ENCODE data around the gene ATP5MG.

ATP5MG gene

GRCh38 chr11:118373871-118374270 lies 27.5 kb upstream of the ATP5MG start:
- Histone ChIP-seq H3K4me1 (ENCODE audit: control insufficient read depth in 1 of 2, insufficient read depth in 2 of 2, low read length in 2 of 2) (no peaks in the 10 kb centered on the region), H3K79me1 (ENCODE audit: low read length) (no peaks in the 10 kb centered on the region), H4K91ac (ENCODE audit: low read depth, low read length) (no peak overlapping the region), H3K23ac (ENCODE audit: low read length) (no peak overlapping the region), H3K18ac (ENCODE audit: low read length) (no peak overlapping the region), H2BK12ac (ENCODE audit: low read length) (no peak overlapping the region), H3K79me2 (ENCODE audit: control insufficient read depth, insufficient read depth, low read length, poor library complexity) (no peaks in the 10 kb centered on the region), H2AK5ac (ENCODE audit: low read length) (no peak overlapping the region), H3K14ac (ENCODE audit: low read length) (no peak overlapping the region), H3K9me3 (ENCODE audit: insufficient read depth, low read depth, low read length) (no peaks in the 10 kb centered on the region), H3K27ac (ENCODE audit: low read depth, low read length) (no peak overlapping the region), H4K8ac (ENCODE audit: low read depth, low read length) (no peak overlapping the region), H2BK5ac (ENCODE audit: low read depth, low read length, poor library complexity) (no peak overlapping the region), H3K4me3 (ENCODE audit: low read depth, low read length) (no peak overlapping the region), H3K9ac (ENCODE audit: low read length) (no peak overlapping the region), H2AFZ (ENCODE audit: insufficient read depth, low read length, poor library complexity) (no peak overlapping the region), H3K27me3 (ENCODE audit: insufficient read depth, low read length) (no peaks in the 10 kb centered on the region), H4K12ac (ENCODE audit: low read depth, low read length) (no peak overlapping the region), H3K36me3 (ENCODE audit: control insufficient read depth in 1 of 2, insufficient read depth in 2 of 2, low read length in 2 of 2) (peaks cover 18 to 46% of the 10 kb centered on the region in 2 experiments), H3K4me2 (ENCODE audit: low read length) (no peak overlapping the region), H2BK120ac (ENCODE audit: insufficient read depth, low read length, poor library complexity) (no peak overlapping the region), H3K4ac (ENCODE audit: low read depth, low read length) (no peak overlapping the region)
- no CpG with 5 or more reads among the region's 5 CpGs for WGBS (ENCODE audit: extremely low coverage, insufficient coverage, insufficient read length)
- no peak for DNase-seq

DNA sequence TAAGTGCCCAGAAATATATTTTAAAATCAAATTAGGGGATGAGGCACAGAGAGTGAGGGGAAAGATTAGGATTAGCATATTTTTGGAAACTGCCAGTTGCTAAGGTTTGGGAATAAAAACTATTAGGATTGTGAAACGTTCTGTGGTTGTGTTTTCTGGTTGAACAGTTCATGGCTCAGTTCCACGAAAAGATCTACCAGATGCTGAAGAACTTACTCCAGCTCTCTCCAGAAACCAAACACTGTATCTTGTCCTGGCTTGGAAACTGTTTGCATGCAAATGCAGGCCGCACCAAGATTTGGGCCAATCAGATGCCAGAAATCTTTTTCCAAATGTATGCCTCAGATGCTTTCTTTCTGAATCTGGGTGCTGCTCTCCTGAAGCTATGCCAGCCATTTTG lies 26.7 kb upstream of the ATP5MG start:
- Histone ChIP-seq H2AK5ac (ENCODE audit: low read length) (no peak overlapping the region), H3K4me2 (ENCODE audit: low read length) (no peak overlapping the region), H3K79me2 (ENCODE audit: control insufficient read depth, insufficient read depth, low read length, poor library complexity) (no peaks in the 10 kb centered on the region), H3K4me3 (ENCODE audit: low read depth, low read length) (no peak overlapping the region), H3K27ac (ENCODE audit: low read depth, low read length) (no peak overlapping the region), H2BK120ac (ENCODE audit: insufficient read depth, low read length, poor library complexity) (no peak overlapping the region), H2AFZ (ENCODE audit: insufficient read depth, low read length, poor library complexity) (no peak overlapping the region), H3K79me1 (ENCODE audit: low read length) (no peaks in the 10 kb centered on the region), H3K18ac (ENCODE audit: low read length) (no peak overlapping the region), H3K9ac (ENCODE audit: low read length) (no peak overlapping the region), H2BK12ac (ENCODE audit: low read length) (no peak overlapping the region), H4K91ac (ENCODE audit: low read depth, low read length) (no peak overlapping the region), H3K4ac (ENCODE audit: low read depth, low read length) (no peak overlapping the region), H4K8ac (ENCODE audit: low read depth, low read length) (no peak overlapping the region), H2BK5ac (ENCODE audit: low read depth, low read length, poor library complexity) (no peak overlapping the region), H3K14ac (ENCODE audit: low read length) (no peak overlapping the region), H4K12ac (ENCODE audit: low read depth, low read length) (no peak overlapping the region), H3K23ac (ENCODE audit: low read length) (no peak overlapping the region), H3K4me1 (ENCODE audit: control insufficient read depth in 1 of 2, insufficient read depth in 2 of 2, low read length in 2 of 2) (no peaks in the 10 kb centered on the region), H3K27me3 (ENCODE audit: insufficient read depth, low read length) (no peaks in the 10 kb centered on the region), H3K36me3 (ENCODE audit: control insufficient read depth in 1 of 2, insufficient read depth in 2 of 2, low read length in 2 of 2) (peaks cover 16 to 45% of the 10 kb centered on the region in 2 experiments), H3K9me3 (ENCODE audit: insufficient read depth, low read depth, low read length) (no peaks in the 10 kb centered on the region)
- DNase-seq = no peak
- no CpG with 5 or more reads among the region's 3 CpGs for WGBS (ENCODE audit: extremely low coverage, insufficient coverage, insufficient read length)

GRCh38 chr11:118375978-118376377 lies 25.4 kb upstream of the ATP5MG start:
- H4K12ac ChIP-seq (ENCODE audit: low read depth, low read length) = no peak overlapping the region
- no peak overlapping the region for H2BK12ac ChIP-seq (ENCODE audit: low read length)
- no peak overlapping the region for H3K4me3 ChIP-seq (ENCODE audit: low read depth, low read length)
- no peak overlapping the region for H2BK5ac ChIP-seq (ENCODE audit: low read depth, low read length, poor library complexity)
- no peak overlapping the region for H3K18ac ChIP-seq (ENCODE audit: low read length)
- no peak overlapping the region for H2AK5ac ChIP-seq (ENCODE audit: low read length)
- no peak overlapping the region for H4K91ac ChIP-seq (ENCODE audit: low read depth, low read length)
- H3K79me1 ChIP-seq (ENCODE audit: low read length) = no peaks in the 10 kb centered on the region
- H3K9ac ChIP-seq (ENCODE audit: low read length) = no peak overlapping the region
- no peak overlapping the region for H3K4me2 ChIP-seq (ENCODE audit: low read length)
- no peaks in the 10 kb centered on the region for H3K27me3 ChIP-seq (ENCODE audit: insufficient read depth, low read length)
- no peak overlapping the region for H2AFZ ChIP-seq (ENCODE audit: insufficient read depth, low read length, poor library complexity)
- H3K4me1 ChIP-seq (ENCODE audit: control insufficient read depth in 1 of 2, insufficient read depth in 2 of 2, low read length in 2 of 2) = no peaks in the 10 kb centered on the region
- no peak overlapping the region for H3K4ac ChIP-seq (ENCODE audit: low read depth, low read length)
- H3K14ac ChIP-seq (ENCODE audit: low read length) = no peak overlapping the region
- H3K9me3 ChIP-seq (ENCODE audit: insufficient read depth, low read depth, low read length) = no peaks in the 10 kb centered on the region
- H3K79me2 ChIP-seq (ENCODE audit: control insufficient read depth, insufficient read depth, low read length, poor library complexity) = no peaks in the 10 kb centered on the region
- DNase-seq = no peak
- no peak overlapping the region for H2BK120ac ChIP-seq (ENCODE audit: insufficient read depth, low read length, poor library complexity)
- H3K27ac ChIP-seq (ENCODE audit: low read depth, low read length) = no peak overlapping the region
- no peak overlapping the region for H3K23ac ChIP-seq (ENCODE audit: low read length)
- H3K36me3 ChIP-seq (ENCODE audit: control insufficient read depth in 1 of 2, insufficient read depth in 2 of 2, low read length in 2 of 2) = peaks cover 9 to 43% of the 10 kb centered on the region in 2 experiments
- H4K8ac ChIP-seq (ENCODE audit: low read depth, low read length) = no peak overlapping the region

DNA sequence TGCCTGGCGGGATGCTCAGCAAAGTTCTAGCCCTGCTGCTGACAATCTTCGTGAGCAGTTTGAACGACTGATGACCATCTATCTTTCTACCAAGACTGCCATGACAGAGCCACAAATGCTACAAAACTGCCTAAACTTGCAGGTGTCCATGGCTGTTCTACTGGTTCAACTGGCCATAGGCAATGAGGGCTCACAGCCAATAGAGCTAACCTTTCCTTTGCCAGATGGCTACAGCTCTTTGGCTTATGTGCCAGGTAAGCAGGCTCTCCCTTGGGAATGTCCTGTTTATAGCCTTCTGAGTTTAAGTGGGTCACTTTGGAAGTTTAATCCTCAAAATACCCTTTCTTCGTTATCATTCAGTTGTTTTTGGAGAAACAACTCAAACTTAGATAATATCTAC lies 21.9 kb upstream of the ATP5MG start:
- no peak overlapping the region for H4K91ac ChIP-seq (ENCODE audit: low read depth, low read length)
- H4K12ac ChIP-seq (ENCODE audit: low read depth, low read length) = no peak overlapping the region
- no peaks in the 10 kb centered on the region for H3K79me2 ChIP-seq (ENCODE audit: control insufficient read depth, insufficient read depth, low read length, poor library complexity)
- no peak overlapping the region for H3K4me3 ChIP-seq (ENCODE audit: low read depth, low read length)
- H3K4me2 ChIP-seq (ENCODE audit: low read length) = no peak overlapping the region
- H2AFZ ChIP-seq (ENCODE audit: insufficient read depth, low read length, poor library complexity) = no peak overlapping the region
- H3K4me1 ChIP-seq (ENCODE audit: control insufficient read depth in 1 of 2, insufficient read depth in 2 of 2, low read length in 2 of 2) = no peaks in the 10 kb centered on the region
- DNase-seq = no peak
- WGBS (ENCODE audit: extremely low coverage, insufficient coverage, insufficient read length) = no CpG with 5 or more reads among the region's 4 CpGs
- no peaks in the 10 kb centered on the region for H3K9me3 ChIP-seq (ENCODE audit: insufficient read depth, low read depth, low read length)
- H3K36me3 ChIP-seq (ENCODE audit: control insufficient read depth in 1 of 2, insufficient read depth in 2 of 2, low read length in 2 of 2) = peaks cover 13 to 39% of the 10 kb centered on the region in 2 experiments
- H2BK12ac ChIP-seq (ENCODE audit: low read length) = no peak overlapping the region
- H3K18ac ChIP-seq (ENCODE audit: low read length) = no peak overlapping the region
- H4K8ac ChIP-seq (ENCODE audit: low read depth, low read length) = no peak overlapping the region
- H3K27ac ChIP-seq (ENCODE audit: low read depth, low read length) = no peak overlapping the region
- H2AK5ac ChIP-seq (ENCODE audit: low read length) = no peak overlapping the region
- H2BK120ac ChIP-seq (ENCODE audit: insufficient read depth, low read length, poor library complexity) = no peak overlapping the region
- H3K79me1 ChIP-seq (ENCODE audit: low read length) = no peaks in the 10 kb centered on the region
- no peak overlapping the region for H3K14ac ChIP-seq (ENCODE audit: low read length)
- no peaks in the 10 kb centered on the region for H3K27me3 ChIP-seq (ENCODE audit: insufficient read depth, low read length)
- H3K4ac ChIP-seq (ENCODE audit: low read depth, low read length) = no peak overlapping the region
- no peak overlapping the region for H3K9ac ChIP-seq (ENCODE audit: low read length)
- H2BK5ac ChIP-seq (ENCODE audit: low read depth, low read length, poor library complexity) = no peak overlapping the region
- no peak overlapping the region for H3K23ac ChIP-seq (ENCODE audit: low read length)

DNA sequence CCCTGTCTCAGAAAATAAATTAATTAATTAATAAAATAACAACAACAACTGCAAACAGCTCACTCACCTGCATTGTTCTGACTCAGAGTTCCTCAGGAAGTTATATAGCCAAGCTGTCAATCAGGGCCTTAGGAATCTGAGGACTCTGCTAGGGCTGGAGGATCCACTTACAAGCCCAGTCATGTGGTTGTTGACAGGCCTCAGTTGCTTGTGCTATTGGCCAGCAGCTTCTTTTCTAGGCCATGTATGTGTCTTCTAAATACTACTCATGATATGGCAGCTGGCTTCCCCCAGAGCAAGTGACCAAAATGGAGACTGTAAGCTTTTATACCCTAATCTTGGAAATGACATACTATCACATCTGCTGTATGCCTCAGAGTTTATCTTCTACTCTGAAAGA lies 20.8 kb upstream of the ATP5MG start:
- H3K9me3 ChIP-seq (ENCODE audit: insufficient read depth, low read depth, low read length) = no peaks in the 10 kb centered on the region
- no peak overlapping the region for H4K12ac ChIP-seq (ENCODE audit: low read depth, low read length)
- no peaks in the 10 kb centered on the region for H3K4me1 ChIP-seq (ENCODE audit: control insufficient read depth in 1 of 2, insufficient read depth in 2 of 2, low read length in 2 of 2)
- no peaks in the 10 kb centered on the region for H3K79me1 ChIP-seq (ENCODE audit: low read length)
- H2AK5ac ChIP-seq (ENCODE audit: low read length) = no peak overlapping the region
- no peaks in the 10 kb centered on the region for H3K27me3 ChIP-seq (ENCODE audit: insufficient read depth, low read length)
- H3K23ac ChIP-seq (ENCODE audit: low read length) = no peak overlapping the region
- no peak overlapping the region for H3K27ac ChIP-seq (ENCODE audit: low read depth, low read length)
- H4K91ac ChIP-seq (ENCODE audit: low read depth, low read length) = no peak overlapping the region
- DNase-seq = no peak
- no peak overlapping the region for H2BK5ac ChIP-seq (ENCODE audit: low read depth, low read length, poor library complexity)
- peaks cover 13 to 40% of the 10 kb centered on the region in 2 experiments for H3K36me3 ChIP-seq (ENCODE audit: control insufficient read depth in 1 of 2, insufficient read depth in 2 of 2, low read length in 2 of 2)
- H3K14ac ChIP-seq (ENCODE audit: low read length) = no peak overlapping the region
- no peak overlapping the region for H3K4ac ChIP-seq (ENCODE audit: low read depth, low read length)
- H2BK12ac ChIP-seq (ENCODE audit: low read length) = no peak overlapping the region
- H3K4me2 ChIP-seq (ENCODE audit: low read length) = no peak overlapping the region
- H3K79me2 ChIP-seq (ENCODE audit: control insufficient read depth, insufficient read depth, low read length, poor library complexity) = no peaks in the 10 kb centered on the region
- H2BK120ac ChIP-seq (ENCODE audit: insufficient read depth, low read length, poor library complexity) = no peak overlapping the region
- H4K8ac ChIP-seq (ENCODE audit: low read depth, low read length) = no peak overlapping the region
- no peak overlapping the region for H3K9ac ChIP-seq (ENCODE audit: low read length)
- H3K18ac ChIP-seq (ENCODE audit: low read length) = no peak overlapping the region
- H2AFZ ChIP-seq (ENCODE audit: insufficient read depth, low read length, poor library complexity) = no peak overlapping the region
- no peak overlapping the region for H3K4me3 ChIP-seq (ENCODE audit: low read depth, low read length)

Data from trophoblast cell (in vitro differentiated cells and primary cell).